ENCODE measurements around the gene SH3RF1.

DNA sequence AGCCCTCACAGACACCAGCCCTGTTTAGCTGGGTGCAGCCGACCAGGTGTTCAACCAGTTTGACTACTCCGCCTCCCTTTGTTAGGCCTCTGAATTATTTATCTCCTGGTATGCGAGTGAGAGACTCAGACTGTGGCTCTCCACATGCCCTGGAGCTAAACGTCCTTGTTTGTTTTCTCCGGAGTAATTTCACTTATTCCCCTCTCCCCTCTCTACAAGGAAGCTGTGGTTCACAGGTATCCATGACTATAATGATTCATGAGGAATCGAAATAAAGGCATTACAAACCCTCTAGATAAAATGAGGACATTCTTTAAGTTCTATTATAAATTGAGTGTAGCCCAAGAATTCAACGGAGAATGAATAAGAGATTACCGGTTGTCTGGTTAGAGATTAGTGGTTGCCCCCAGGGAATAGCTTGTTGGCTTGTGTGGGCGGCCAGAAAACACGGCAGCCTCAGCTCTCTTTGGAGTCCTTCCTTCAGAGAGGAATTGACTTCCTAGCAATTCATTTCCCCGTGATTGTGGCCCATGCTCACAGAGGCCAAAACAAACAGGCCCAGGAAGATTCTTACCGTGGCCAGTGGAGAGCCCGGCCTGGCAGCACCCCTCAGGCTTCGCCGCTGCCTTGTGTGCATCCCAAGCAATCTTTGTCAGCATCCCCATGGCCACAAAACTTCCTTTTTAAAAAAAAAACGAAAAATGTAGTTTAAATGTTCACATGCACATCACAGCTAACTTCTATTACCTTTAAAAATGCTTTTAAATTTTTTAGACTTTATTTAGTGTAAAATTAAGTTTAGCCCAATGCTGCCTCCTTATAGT, 200.5 kb downstream of the SH3RF1 start:
- TF ChIP-seq, protein P1, sequence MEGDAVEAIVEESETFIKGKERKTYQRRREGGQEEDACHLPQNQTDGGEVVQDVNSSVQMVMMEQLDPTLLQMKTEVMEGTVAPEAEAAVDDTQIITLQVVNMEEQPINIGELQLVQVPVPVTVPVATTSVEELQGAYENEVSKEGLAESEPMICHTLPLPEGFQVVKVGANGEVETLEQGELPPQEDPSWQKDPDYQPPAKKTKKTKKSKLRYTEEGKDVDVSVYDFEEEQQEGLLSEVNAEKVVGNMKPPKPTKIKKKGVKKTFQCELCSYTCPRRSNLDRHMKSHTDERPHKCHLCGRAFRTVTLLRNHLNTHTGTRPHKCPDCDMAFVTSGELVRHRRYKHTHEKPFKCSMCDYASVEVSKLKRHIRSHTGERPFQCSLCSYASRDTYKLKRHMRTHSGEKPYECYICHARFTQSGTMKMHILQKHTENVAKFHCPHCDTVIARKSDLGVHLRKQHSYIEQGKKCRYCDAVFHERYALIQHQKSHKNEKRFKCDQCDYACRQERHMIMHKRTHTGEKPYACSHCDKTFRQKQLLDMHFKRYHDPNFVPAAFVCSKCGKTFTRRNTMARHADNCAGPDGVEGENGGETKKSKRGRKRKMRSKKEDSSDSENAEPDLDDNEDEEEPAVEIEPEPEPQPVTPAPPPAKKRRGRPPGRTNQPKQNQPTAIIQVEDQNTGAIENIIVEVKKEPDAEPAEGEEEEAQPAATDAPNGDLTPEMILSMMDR (IDR thresholded peaks at IDR 0.05), result no peak
- TF ChIP-seq POLR2A (IDR thresholded peaks at IDR 0.05), result no peak

All from uterus (tissue), 2 donors.